CD1c-positive myeloid dendritic cell (primary cell): ENCODE data around the gene RPL3.

ENCODE experiments used
- DNase-seq: peaks from one replicate; pipeline ENCODE4 v3.0.0-alpha.2; 2016; ENCODE audit errors: extremely low spot score

Gene RPL3

GRCh38 chr22:39317084-39317774 is 2.2 kb downstream of the RPL3 start:
- no peak for DNase-seq

GRCh38 chr22:39316440-39317083 is 2.9 kb downstream of the RPL3 start:
- peak; percentile 90 for DNase-seq

GRCh38 chr22:39315389-39315788 is 4.0 kb downstream of the RPL3 start:
- no peak for DNase-seq

DNA sequence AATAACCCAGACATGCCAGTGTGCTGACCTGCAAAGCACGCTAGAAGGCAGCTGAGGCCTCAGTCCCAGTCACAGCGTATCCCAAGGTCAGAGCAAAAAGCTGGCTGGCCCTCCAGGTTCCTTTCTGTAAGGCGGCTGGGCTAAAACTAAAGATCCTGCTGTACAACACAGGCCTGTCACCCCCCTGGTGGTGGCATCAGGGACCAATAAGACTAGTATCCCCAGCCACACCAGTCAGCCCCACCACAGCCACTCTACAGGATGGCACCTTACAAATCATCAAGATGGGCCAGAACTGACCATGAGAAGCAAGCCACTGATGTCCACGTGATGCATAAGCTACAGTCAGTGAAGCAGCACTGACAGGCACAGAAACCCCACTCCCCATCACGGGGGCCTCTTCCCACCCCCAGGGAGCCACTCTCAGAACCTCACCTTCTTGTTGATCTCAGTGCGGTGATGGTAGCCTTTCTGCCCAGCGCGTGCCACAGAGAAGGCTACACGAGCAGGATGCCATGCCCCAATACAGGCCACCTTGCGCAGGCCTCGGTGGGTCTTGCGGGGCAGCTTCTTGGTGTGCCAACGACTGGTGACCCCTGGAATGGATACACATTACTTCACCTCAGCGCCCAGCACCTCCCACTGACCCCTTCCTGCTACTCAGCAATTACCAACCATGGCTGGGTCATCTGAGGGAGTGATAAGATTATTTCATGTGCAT is 5.0 kb downstream of the RPL3 start:
- DNase-seq: no peak

- DNase-seq: no peak
Observed at GRCh38 chr22:39313258-39314001, 6.0 kb downstream of the RPL3 start.

DNA sequence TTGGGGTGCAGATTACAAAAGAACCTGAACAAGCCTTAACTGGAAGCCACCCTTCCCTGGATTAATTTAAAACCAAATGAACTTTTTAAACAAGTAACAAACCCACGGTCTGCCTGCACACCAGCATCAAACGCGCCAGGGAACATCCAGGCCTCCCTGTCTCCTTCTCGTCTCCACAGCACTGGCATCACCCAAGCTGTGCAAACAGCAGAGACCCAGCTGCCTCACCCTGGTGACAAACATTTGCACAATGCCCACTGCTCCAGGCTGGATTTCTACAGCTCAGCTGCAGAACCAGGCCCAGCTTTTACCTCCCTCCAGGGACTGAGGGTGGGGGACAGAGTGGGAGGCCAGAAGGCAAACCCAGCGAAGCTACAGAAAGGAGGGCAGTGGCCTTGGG is 7.0 kb downstream of the RPL3 start:
- DNase-seq: no peak

DNA sequence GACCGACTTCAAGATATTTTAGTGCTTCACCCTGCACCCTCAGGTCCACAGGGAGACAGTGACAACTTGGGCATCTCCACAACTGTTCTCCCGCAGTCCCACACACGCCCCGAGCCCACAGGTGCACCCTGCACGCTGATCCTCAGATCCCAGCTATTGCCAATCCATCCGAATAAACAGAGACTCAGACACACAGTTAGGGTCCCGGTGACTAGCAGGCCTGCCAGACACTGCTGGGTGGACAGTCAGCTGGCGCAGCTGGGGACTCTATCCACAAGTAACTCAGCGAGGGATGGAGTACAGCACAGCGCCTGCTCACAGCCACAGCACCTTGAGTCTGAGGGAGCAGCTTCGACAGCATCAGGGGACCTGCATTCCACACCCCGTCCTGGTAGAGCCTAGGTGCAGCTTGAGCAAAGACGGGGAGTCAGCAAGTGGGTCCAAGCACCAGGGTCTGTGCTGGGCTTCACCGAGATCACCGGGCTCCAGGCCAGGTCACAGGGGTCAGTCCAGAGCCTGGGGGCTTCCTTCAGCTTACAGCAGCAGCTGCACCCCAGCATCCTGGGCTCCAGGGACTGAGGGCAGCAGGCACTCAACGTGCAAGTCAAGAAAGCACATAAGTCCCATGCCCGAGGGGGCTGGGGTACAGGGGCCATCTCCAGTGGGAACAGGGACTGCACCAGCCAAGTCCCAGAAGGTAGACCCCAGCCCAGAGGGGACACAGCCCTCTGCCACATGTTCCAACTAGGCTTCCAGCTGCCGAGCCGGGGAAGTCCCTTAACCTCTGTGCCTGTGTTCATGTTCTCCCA is 7.6 kb downstream of the RPL3 start:
- DNase-seq: no peak

DNA sequence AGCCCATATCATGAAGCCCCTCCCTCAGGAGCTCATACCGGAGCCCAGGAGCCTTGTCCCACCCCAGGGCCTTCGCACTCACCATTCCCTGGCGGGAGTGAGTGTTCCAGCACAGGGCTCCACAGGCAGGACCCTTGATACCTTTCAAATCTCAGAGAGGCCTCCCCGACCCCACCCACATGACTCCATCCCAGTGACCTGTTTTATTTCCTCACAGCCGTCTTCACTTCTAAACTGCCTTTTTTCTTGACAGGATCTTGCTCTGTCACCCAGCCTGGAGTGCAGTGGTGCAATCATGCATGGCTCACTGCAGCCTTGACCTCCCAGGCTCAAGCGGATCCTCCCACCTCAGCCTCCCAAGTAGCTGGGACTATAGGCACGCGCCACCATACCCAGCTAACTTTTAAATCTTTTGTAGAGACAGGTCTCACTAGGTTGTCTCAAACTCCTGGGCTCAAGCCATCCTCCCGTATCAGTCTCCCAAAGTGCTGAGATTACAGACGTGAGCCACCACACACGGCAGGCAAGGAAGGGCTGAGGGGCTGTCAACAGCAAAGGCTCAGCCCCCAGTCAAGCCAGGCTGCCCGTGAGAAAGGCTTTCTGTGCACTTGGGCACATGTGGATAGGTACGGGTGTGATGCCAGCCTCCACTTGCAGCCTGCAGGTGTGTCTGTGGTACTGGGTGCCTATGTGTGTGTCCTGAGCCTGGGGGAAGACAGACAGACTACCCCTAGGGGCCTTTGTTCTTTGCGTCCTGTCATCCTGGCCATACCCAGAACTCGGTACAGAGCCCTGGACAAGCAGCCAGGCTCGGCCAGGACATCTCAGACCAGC is 9.3 kb downstream of the RPL3 start:
- peak; percentile 54 for DNase-seq

GRCh38 chr22:39309364-39309861 is 10.0 kb downstream of the RPL3 start:
- no peak for DNase-seq

DNA sequence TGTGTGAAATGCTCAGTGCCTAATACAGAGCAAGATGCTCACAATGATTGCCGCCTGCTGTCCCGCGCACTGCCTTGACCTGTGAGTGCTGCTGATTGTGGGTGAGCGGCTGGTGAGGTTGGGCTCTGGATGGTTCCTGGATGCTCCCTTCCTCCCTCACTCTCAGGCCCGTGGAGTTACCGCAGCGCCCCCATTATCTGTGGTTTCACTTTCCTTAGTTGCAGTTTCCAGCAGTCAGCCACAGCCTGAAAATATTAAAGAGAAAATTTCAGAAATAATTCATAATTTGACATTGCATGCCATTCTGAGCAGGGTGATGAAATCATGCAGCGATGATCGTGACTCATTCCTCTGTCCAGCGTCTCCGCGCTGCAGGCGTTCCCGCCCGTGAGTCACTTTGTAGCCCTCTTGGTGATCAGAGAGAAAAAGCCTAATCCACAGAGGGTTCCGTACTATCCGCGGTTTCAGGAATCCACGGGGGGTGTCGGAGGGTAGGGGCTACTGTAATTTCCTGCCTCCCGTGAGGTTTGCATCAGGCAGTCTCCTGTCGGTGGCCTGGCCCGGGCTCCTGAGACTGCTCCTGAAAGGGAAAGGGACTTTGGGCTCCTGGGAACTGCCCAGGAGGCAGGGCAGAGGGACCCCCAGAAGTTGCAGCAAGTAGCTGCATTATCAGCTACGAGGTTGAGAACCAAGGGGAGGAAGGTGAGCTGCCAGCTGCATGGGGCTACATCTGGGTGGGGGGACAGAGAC is 10.6 kb downstream of the RPL3 start:
- DNase-seq: peak; percentile 92

DNA sequence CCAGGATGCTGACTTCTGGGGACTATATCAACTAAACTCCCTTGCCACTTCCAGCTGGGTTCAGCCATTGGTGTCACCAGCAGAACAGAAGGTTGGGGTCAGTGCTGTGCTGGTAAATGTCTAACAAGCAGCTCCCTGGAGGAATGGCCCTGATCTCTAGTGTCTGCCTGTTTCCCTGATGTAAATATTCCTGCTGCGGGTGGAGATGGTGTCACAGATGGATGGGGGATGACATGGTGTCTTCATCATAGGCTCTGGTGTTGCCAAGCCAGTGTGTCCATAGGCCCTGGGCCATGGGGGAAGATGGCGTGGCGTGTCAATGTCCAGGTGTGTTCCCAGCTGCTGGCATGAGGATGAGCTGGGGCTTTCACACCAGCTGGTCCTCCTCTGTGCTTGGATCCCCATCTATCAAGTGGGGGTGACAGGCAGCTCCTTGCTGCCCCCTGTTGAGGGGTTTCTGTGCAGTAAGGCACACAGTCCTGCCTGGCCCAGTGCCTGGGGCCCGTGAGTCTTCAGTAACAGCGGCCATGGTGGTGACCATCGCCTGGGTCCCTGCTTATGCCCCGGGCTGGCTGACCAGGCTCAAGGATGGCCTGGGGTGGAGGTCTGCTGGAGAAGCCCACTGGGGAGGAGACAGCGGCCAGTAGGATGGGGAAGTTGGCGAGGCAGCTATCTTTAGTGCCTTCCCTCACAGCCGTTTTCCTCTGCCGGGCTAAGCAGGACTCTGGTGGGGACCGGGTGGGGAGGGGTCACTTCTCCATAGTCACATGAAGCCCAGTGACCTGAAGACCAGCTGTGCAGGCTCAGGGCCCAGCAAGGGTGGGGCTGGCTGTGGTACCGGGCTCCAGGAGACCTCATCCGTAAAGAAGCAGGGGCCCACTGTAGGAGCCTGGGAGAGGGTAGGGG is 12.7 kb downstream of the RPL3 start:
- peak; percentile 45 for DNase-seq

GRCh38 chr22:39303892-39304671 is 15.3 kb downstream of the RPL3 start:
- no peak for DNase-seq

- DNase-seq: no peak
Observed at GRCh38 chr22:39303358-39303757, 16.1 kb downstream of the RPL3 start.

DNA sequence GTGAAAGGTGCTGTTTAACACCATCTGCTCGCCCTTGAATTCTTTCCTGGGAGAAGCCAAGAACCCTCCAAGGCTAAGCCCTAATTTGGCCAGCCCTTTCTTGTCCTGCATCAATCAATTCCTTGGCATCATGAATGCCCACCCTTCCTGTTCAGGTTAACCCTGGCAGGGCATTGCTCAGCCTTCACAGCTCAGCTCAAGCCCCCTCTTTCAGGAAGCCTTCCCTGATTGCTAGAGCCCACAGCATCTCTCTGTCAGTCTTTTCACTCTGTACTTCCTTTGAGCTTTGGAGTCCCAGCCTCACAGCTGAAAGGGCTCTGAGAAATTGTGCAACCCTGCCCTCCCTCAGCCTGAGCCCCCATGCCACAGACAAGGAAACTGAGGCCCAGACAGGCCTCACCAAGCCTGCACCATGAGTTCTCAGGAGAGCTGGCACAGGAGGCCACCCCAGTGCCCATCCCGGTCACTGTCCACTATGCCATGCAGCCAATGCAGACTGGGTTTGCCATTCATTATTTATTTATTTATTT is 16.9 kb downstream of the RPL3 start:
- DNase-seq: no peak

GRCh38 chr22:39301926-39302325 is 17.5 kb downstream of the RPL3 start:
- DNase-seq: no peak

GRCh38 chr22:39301108-39301507 is 18.3 kb downstream of the RPL3 start:
- DNase-seq: no peak

GRCh38 chr22:39300186-39300830 is 19.1 kb downstream of the RPL3 start:
- DNase-seq: peak; percentile 96
